ENCODE results near the gene ATXN7L1. TPM values are rescaled to one million over a fixed set of nuclear protein-coding genes. Genes with fewer than 3 reads are reported as not detected.

ATXN7L1 gene
- total and polyA plus RNA-seq, 2 of the 8 experiments (the other 6 are each of a cell fraction or from before 2014, with no cell fraction given) = 14.3 to 34.0 TPM

DNA sequence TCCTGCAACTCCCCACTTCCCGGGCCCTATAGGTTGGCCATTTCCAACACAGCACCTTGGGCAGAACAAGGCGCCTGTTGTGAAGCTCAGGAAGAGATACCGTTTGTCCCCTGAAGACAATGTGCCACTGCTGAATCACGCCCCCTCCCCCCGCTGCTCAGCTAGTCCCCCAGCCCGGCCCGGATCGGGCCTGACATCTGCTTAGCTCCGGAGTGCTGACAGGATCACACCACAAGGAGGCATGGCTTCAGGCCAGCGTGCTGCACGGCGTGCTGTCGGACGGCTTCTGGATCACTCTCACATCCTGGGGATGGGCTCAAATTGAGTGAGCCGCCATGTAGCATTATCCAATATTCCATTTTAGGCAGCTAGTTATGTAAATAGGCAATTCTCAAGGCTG, 233.0 kb downstream of the ATXN7L1 start (continued):
- TF ChIP-seq, protein P1, sequence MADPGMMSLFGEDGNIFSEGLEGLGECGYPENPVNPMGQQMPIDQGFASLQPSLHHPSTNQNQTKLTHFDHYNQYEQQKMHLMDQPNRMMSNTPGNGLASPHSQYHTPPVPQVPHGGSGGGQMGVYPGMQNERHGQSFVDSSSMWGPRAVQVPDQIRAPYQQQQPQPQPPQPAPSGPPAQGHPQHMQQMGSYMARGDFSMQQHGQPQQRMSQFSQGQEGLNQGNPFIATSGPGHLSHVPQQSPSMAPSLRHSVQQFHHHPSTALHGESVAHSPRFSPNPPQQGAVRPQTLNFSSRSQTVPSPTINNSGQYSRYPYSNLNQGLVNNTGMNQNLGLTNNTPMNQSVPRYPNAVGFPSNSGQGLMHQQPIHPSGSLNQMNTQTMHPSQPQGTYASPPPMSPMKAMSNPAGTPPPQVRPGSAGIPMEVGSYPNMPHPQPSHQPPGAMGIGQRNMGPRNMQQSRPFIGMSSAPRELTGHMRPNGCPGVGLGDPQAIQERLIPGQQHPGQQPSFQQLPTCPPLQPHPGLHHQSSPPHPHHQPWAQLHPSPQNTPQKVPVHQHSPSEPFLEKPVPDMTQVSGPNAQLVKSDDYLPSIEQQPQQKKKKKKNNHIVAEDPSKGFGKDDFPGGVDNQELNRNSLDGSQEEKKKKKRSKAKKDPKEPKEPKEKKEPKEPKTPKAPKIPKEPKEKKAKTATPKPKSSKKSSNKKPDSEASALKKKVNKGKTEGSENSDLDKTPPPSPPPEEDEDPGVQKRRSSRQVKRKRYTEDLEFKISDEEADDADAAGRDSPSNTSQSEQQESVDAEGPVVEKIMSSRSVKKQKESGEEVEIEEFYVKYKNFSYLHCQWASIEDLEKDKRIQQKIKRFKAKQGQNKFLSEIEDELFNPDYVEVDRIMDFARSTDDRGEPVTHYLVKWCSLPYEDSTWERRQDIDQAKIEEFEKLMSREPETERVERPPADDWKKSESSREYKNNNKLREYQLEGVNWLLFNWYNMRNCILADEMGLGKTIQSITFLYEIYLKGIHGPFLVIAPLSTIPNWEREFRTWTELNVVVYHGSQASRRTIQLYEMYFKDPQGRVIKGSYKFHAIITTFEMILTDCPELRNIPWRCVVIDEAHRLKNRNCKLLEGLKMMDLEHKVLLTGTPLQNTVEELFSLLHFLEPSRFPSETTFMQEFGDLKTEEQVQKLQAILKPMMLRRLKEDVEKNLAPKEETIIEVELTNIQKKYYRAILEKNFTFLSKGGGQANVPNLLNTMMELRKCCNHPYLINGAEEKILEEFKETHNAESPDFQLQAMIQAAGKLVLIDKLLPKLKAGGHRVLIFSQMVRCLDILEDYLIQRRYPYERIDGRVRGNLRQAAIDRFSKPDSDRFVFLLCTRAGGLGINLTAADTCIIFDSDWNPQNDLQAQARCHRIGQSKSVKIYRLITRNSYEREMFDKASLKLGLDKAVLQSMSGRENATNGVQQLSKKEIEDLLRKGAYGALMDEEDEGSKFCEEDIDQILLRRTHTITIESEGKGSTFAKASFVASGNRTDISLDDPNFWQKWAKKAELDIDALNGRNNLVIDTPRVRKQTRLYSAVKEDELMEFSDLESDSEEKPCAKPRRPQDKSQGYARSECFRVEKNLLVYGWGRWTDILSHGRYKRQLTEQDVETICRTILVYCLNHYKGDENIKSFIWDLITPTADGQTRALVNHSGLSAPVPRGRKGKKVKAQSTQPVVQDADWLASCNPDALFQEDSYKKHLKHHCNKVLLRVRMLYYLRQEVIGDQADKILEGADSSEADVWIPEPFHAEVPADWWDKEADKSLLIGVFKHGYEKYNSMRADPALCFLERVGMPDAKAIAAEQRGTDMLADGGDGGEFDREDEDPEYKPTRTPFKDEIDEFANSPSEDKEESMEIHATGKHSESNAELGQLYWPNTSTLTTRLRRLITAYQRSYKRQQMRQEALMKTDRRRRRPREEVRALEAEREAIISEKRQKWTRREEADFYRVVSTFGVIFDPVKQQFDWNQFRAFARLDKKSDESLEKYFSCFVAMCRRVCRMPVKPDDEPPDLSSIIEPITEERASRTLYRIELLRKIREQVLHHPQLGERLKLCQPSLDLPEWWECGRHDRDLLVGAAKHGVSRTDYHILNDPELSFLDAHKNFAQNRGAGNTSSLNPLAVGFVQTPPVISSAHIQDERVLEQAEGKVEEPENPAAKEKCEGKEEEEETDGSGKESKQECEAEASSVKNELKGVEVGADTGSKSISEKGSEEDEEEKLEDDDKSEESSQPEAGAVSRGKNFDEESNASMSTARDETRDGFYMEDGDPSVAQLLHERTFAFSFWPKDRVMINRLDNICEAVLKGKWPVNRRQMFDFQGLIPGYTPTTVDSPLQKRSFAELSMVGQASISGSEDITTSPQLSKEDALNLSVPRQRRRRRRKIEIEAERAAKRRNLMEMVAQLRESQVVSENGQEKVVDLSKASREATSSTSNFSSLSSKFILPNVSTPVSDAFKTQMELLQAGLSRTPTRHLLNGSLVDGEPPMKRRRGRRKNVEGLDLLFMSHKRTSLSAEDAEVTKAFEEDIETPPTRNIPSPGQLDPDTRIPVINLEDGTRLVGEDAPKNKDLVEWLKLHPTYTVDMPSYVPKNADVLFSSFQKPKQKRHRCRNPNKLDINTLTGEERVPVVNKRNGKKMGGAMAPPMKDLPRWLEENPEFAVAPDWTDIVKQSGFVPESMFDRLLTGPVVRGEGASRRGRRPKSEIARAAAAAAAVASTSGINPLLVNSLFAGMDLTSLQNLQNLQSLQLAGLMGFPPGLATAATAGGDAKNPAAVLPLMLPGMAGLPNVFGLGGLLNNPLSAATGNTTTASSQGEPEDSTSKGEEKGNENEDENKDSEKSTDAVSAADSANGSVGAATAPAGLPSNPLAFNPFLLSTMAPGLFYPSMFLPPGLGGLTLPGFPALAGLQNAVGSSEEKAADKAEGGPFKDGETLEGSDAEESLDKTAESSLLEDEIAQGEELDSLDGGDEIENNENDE (IDR thresholded peaks at IDR 0.05; ENCODE audit: insufficient replicate concordance, low read length) = no peak
- TF ChIP-seq SP1 (IDR thresholded peaks at IDR 0.05; ENCODE audit: low read depth, low read length) (no peak; the same call in 1 of the 2 replicates), HDAC2 (IDR thresholded peaks at IDR 0.05; ENCODE audit: borderline replicate concordance in 1 of 2, low read depth in 2 of 2, low read length in 2 of 2) (0 out of 4 replicates have a peak, but pooled peaks of 1 of the 2 experiments have one; percentile 37), SP2 (IDR thresholded peaks at IDR 0.05; ENCODE audit: low read length) (no peak), NRF1 (IDR thresholded peaks at IDR 0.05; ENCODE audit: low read depth, low read length) (no peak), GABPA (IDR thresholded peaks at IDR 0.05; ENCODE audit: borderline replicate concordance, insufficient read depth, low read length) (no peak), TCF12 (IDR thresholded peaks at IDR 0.05; ENCODE audit: low read depth, low read length) (peak; percentile 50; the same call in 1 of the 2 replicates), POLR2AphosphoS5 (IDR thresholded peaks at IDR 0.05; ENCODE audit: low read depth, low read length) (no peak), RBBP5 (IDR thresholded peaks at IDR 0.05; ENCODE audit: borderline replicate concordance, low read depth, low read length) (no peak), KDM4A (IDR thresholded peaks at IDR 0.05; ENCODE audit: low read depth, low read length, severe bottlenecking) (no peak), RNF2 (IDR thresholded peaks at IDR 0.05; ENCODE audit: borderline replicate concordance, low read depth, low read length, missing control alignments, poor library complexity, severe bottlenecking) (no peak)

Measured in H1 (cell line).